GM12892 (cell line): ENCODE data around the gene AOC3.

Experiments
- DNase-seq: peaks from one replicate; pipeline ENCODE4 v3.0.0; 2011; ENCODE audit not compliant: insufficient read length
- FAIRE-seq: peaks from 2 replicates; lab custom pipeline; 2011; peaks lifted over from hg19 to GRCh38; lab: Jason Lieb, UNC
- POLR2A ChIP-seq: IDR thresholded peaks from 2 replicates; pipeline ENCODE4 v1.6.1; 2011; ENCODE audit warnings: low read depth, low read length, control low read depth
- POLR2AphosphoS5 ChIP-seq: IDR thresholded peaks from 2 replicates; pipeline ENCODE4 v1.6.1; 2011; ENCODE audit warnings: low read depth, low read length, control low read depth
- TAF1 ChIP-seq: IDR thresholded peaks from 2 replicates; pipeline ENCODE4 v1.6.1; 2011; ENCODE audit warnings: low read depth, mild to moderate bottlenecking, control low read depth, low read length, borderline replicate concordance

AOC3 gene

GRCh38 chr17:42901535-42902229 lies 50.7 kb downstream of the AOC3 start:
- no peak for DNase-seq
- TF ChIP-seq POLR2AphosphoS5 (no peak), POLR2A (no peak), TAF1 (no peak)
- FAIRE-seq, result no peak

- TF ChIP-seq POLR2AphosphoS5 (no peak), POLR2A (no peak), TAF1 (no peak)
- DNase-seq, result no peak
- FAIRE-seq, result no peak
Measured at GRCh38 chr17:42904110-42904469, 53.1 kb downstream of the AOC3 start.

- FAIRE-seq, result no peak
- no peak for DNase-seq
- TF ChIP-seq POLR2A (no peak), POLR2AphosphoS5 (no peak), TAF1 (no peak)
Measured at GRCh38 chr17:42906772-42907446, 55.9 kb downstream of the AOC3 start.
